Measurements from ENCODE around the gene PRR13. TPM values are rescaled to one million over a fixed set of nuclear protein-coding genes. Genes with fewer than 3 reads are reported as not detected.

PRR13 gene
- total RNA-seq, 1 experiment from 2014 or later, result 216 TPM

GRCh38 chr12:53492188-53492587, 50.7 kb downstream of the PRR13 start (continued):
- TF ChIP-seq YY1 (IDR thresholded peaks at IDR 0.05; ENCODE audit: extremely low read depth, insufficient replicate concordance, low read depth, low read length) (no peak), ZNF274 (IDR thresholded peaks at IDR 0.05; ENCODE audit: low read depth, low read length) (no peak), ZFX (IDR thresholded peaks at IDR 0.05) (no peak), EZH2 (IDR thresholded peaks at IDR 0.05) (no peak)

GRCh38 chr12:53492830-53493609, 51.5 kb downstream of the PRR13 start:
- Histone ChIP-seq H3K9me2 (ENCODE audit: insufficient read depth) (no peaks in the 10 kb centered on the region), H3K4me3 (replicated peaks in 1 of 2; ENCODE audit: low read depth in 1 of 2, low read length in 2 of 2) (peak overlapping the region; percentile 41 to 59), H3K27ac (ENCODE audit: low read depth, low read length) (peak overlapping the region; percentile 41), H3K36me3 (ENCODE audit: control insufficient read depth in 1 of 2, insufficient read depth in 2 of 2, low read length in 2 of 2) (no peaks in the 10 kb centered on the region), H3K4me2 (ENCODE audit: low read length) (peak overlapping the region; percentile 89), H4K20me1 (ENCODE audit: insufficient read depth) (no peaks in the 10 kb centered on the region), H3K9ac (ENCODE audit: low read length) (peak overlapping the region; percentile 56), H3K9me3 (ENCODE audit: control insufficient read depth in 1 of 2, insufficient read depth in 1 of 2, low read depth in 1 of 2, low read length in 2 of 2) (no peaks in the 10 kb centered on the region), H3K4me1 (ENCODE audit: control insufficient read depth in 1 of 2, insufficient read depth in 2 of 2, low read length in 2 of 2) (peaks cover 14 to 28% of the 10 kb centered on the region in 2 experiments), H2AFZ (ENCODE audit: low read depth, low read length, poor library complexity, severe bottlenecking) (no peak overlapping the region), H3K27me3 (ENCODE audit: insufficient read depth, low read length) (no peaks in the 10 kb centered on the region), H3K79me2 (ENCODE audit: insufficient read depth, low read length) (no peaks in the 10 kb centered on the region)
- intact Hi-C loops (cut with micrococcal nuclease), result no loop called here
- peak; percentile 92 for ATAC-seq
- ChIA-PET POLR2A (no interaction called here), RAD21 (ENCODE audit: low non-redundant PET in 1 of 2, low total read pairs in 2 of 2, uncharacterized antibody in 2 of 2, unreplicated experiment in 2 of 2) (no interaction called here), CTCF (interaction anchor here (1.2 kb wide), 1 partner anchor 141 kb away, joined by 3 read pairs; no protein-coding TSS in a partner anchor)
- no TSS peak for BruUV-seq (replicated peaks)
- peak; percentile 64 for DNase-seq (ENCODE audit: low read depth, low spot score)
- TF ChIP-seq MAX (IDR thresholded peaks at IDR 0.05), result no peak
- peak; percentile 81 for TF ChIP-seq POLR2AphosphoS5 (IDR thresholded peaks at IDR 0.05; ENCODE audit: low read depth, low read length)

Data from HCT116 (cell line).